Smooth muscle cell (in vitro differentiated cells): ENCODE results near the gene NEK5. TPM values are rescaled to one million over a fixed set of nuclear protein-coding genes. Genes with fewer than 3 reads are reported as not detected.
A peak's percentile ranks its signal among the peaks of the same experiment; 100 is the strongest.

Experiments
- DNase-seq: peaks from one replicate; lab custom pipeline; 2025; ENCODE audit not compliant: unreplicated experiment; lab: John Stamatoyannopoulos, UW
- H2AFZ ChIP-seq: fragments of 200-600 bp; sonication (generic); 2 replicates; pipeline ENCODE4 v1.6.0; 2016; ENCODE audit warnings: antibody characterized with exemption, low read depth, mild to moderate bottlenecking
- H3F3A ChIP-seq: fragments of 200-600 bp; sonication (generic); 2 replicates; pipeline ENCODE4 v1.6.0; 2017; ENCODE audit warnings: antibody characterized with exemption, low read depth
- H3K27ac ChIP-seq: fragments of 200-600 bp; sonication (generic); 2 replicates; pipeline ENCODE4 v1.5.1; 2016; ENCODE audit warnings: low read depth, mild to moderate bottlenecking
- H3K27me3 ChIP-seq: fragments of 200-600 bp; sonication (generic); 2 replicates; pipeline ENCODE4 v1.6.1; 2016; ENCODE audit warnings: low read depth, mild to moderate bottlenecking
- H3K36me3 ChIP-seq: fragments of 200-600 bp; sonication (generic); 2 replicates; pipeline ENCODE4 v1.5.1; 2016; ENCODE audit warnings: low read depth
- H3K4me1 ChIP-seq: fragments of 200-600 bp; sonication (generic); 2 replicates; pipeline ENCODE4 v1.5.1; 2016; ENCODE audit warnings: low read depth
- H3K4me2 ChIP-seq: fragments of 200-600 bp; sonication (generic); 2 replicates; pipeline ENCODE4 v1.6.0; 2016; ENCODE audit warnings: mild to moderate bottlenecking
- H3K4me3 ChIP-seq: fragments of 200-600 bp; sonication (generic); 2 replicates; pipeline ENCODE4 v1.5.1; 2016; ENCODE audit warnings: mild to moderate bottlenecking
- H3K79me2 ChIP-seq: fragments of 200-600 bp; sonication (generic); 2 replicates; pipeline ENCODE4 v1.6.0; 2016; ENCODE audit warnings: low read depth, mild to moderate bottlenecking
- H3K9ac ChIP-seq: fragments of 200-600 bp; sonication (generic); 2 replicates; pipeline ENCODE4 v1.6.0; 2016; ENCODE audit warnings: low read depth
- H3K9me3 ChIP-seq: fragments of 200-600 bp; sonication (generic); replicated peaks from 2 replicates; pipeline ENCODE4 v1.5.1; 2016; ENCODE audit warnings: low read depth
- H4K20me1 ChIP-seq: fragments of 200-600 bp; sonication (generic); 2 replicates; pipeline ENCODE4 v1.6.0; 2016; ENCODE audit warnings: low read depth
- WGBS: methylation state at CpG from one replicate; pipeline ENCODE4 v1.1.7; 2016; ENCODE audit warnings: low lambda C conversion rate; 5-methylcytosine and 5-hydroxymethylcytosine counted together
- polyA plus RNA-seq: library from polyadenylated mRNA; unstranded; fragments of >200 nt; fragmentation: Nextera tagmentation; extraction: Ambion mirVana; gene quantifications from 2 replicates; pipeline ENCODE4 v1.2.1, GENCODE V29; 2016
- total RNA-seq: library from RNA; depleted of rRNA; stranded (reverse); fragments of >200 nt; gene quantifications from 2 replicates; pipeline ENCODE4 v1.2.3, GENCODE V29; 2014
- TF ChIP-seq, protein P1 (sequence below): fragments of 200-600 bp; sonication (generic); IDR thresholded peaks from 2 replicates; pipeline ENCODE4 v1.5.1; 2017; ENCODE audit warnings: borderline replicate concordance, mild to moderate bottlenecking, antibody characterized with exemption; ENCODE audit not compliant: insufficient read depth, poor library complexity, severe bottlenecking

NEK5 gene
- total and polyA plus RNA-seq, 2 experiments from 2014 or later, result 0.04 to 0.29 TPM

DNA sequence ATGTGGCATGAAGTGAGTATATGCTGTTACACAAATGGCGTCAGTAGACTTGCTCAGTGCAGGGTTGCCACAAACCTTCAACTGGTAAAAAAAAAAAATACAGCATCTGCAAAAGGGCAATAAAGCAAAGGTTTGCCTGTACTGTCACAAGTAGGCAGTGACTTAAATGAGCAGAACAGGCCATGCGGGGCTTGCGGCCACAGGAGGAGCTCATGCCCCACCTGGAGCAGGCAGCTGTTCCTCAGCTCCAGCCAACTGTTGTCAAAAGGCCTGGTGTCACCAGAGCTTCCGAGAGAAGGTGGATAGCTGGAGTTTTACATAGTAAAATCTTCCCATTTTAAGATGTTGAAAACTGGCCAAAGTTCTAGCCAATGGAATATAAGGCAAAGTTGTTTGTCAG, 125.3 kb downstream of the NEK5 start:
- Histone ChIP-seq H3K9me3 (no peaks in the 10 kb centered on the region), H3K27me3 (no peaks in the 10 kb centered on the region), H4K20me1 (peaks cover 34% of the 10 kb centered on the region), H3K27ac (no peak overlapping the region), H2AFZ (no peak overlapping the region), H3K9ac (no peak overlapping the region), H3K4me3 (no peak overlapping the region), H3K4me2 (no peak overlapping the region), H3K79me2 (peaks cover 94% of the 10 kb centered on the region), H3F3A (no peaks in the 10 kb centered on the region), H3K36me3 (no peaks in the 10 kb centered on the region), H3K4me1 (peaks cover 4% of the 10 kb centered on the region)
- 84% methylated on average over 4 of the region's 4 CpGs for WGBS
- no peak for DNase-seq
- TF ChIP-seq, protein P1, sequence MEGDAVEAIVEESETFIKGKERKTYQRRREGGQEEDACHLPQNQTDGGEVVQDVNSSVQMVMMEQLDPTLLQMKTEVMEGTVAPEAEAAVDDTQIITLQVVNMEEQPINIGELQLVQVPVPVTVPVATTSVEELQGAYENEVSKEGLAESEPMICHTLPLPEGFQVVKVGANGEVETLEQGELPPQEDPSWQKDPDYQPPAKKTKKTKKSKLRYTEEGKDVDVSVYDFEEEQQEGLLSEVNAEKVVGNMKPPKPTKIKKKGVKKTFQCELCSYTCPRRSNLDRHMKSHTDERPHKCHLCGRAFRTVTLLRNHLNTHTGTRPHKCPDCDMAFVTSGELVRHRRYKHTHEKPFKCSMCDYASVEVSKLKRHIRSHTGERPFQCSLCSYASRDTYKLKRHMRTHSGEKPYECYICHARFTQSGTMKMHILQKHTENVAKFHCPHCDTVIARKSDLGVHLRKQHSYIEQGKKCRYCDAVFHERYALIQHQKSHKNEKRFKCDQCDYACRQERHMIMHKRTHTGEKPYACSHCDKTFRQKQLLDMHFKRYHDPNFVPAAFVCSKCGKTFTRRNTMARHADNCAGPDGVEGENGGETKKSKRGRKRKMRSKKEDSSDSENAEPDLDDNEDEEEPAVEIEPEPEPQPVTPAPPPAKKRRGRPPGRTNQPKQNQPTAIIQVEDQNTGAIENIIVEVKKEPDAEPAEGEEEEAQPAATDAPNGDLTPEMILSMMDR, result no peak

DNA sequence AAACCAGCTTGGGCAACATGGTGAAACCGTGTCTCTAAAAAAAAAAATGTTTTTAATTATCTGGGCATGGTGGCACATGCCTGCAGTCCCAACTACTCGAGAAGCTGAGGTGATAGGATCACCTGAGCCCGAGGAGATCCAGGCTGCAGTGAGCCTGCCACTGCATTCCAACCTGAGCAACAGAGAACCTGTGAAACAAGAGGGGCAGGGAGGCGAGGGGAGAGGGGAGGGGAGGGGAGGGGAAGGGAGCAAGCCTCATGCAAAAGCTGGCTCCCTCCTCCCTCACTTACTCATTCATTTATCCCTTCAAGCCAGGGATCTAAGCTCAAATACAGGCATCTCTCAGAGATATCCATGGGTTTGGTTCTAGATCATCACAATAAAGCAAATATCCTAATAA, 126.5 kb downstream of the NEK5 start:
- Histone ChIP-seq H3K4me3 (no peak overlapping the region), H3K9ac (no peak overlapping the region), H3K27me3 (no peaks in the 10 kb centered on the region), H2AFZ (no peak overlapping the region), H4K20me1 (peaks cover 44% of the 10 kb centered on the region), H3K4me2 (no peak overlapping the region), H3F3A (no peaks in the 10 kb centered on the region), H3K36me3 (no peaks in the 10 kb centered on the region), H3K79me2 (peaks cover 94% of the 10 kb centered on the region), H3K27ac (no peak overlapping the region), H3K9me3 (no peaks in the 10 kb centered on the region), H3K4me1 (peaks cover 16% of the 10 kb centered on the region)
- WGBS, result 54% methylated on average over 3 of the region's 4 CpGs
- TF ChIP-seq, protein P1, result no peak
- DNase-seq, result no peak

DNA sequence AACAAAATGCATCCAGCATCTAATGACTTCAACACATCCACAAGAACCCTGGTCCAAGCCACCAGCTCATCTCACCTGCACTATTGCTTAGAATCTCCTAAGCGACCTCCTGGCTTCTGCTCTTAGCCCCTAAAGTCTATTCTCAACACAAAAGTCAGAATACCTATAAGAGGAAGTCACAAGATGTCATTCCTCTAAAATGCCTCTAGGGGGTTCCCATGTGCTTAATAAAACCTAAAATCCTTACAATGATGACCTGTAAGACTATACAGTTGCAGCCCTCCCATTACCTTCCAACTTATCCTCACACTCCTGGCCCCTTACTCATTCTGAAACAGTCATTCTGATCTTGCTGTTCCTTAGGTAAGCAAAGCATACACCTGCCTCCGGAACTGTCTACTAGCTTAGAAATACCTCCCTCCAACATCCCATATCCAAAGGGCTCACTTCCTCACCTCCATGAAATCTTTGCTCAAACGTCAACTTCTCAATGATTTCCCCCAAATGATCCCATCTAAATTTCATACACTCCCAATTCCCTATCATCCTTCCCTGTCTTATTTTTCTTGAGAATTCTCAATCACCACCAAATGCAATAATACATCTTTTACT, 127.6 kb downstream of the NEK5 start:
- Histone ChIP-seq H3K9me3 (no peaks in the 10 kb centered on the region), H3K27ac (no peak overlapping the region), H3K4me1 (peaks cover 21% of the 10 kb centered on the region), H3F3A (no peaks in the 10 kb centered on the region), H3K79me2 (peaks cover 92% of the 10 kb centered on the region), H2AFZ (no peak overlapping the region), H3K36me3 (no peaks in the 10 kb centered on the region), H3K9ac (no peak overlapping the region), H3K4me2 (no peak overlapping the region), H4K20me1 (peaks cover 56% of the 10 kb centered on the region), H3K4me3 (no peak overlapping the region), H3K27me3 (no peaks in the 10 kb centered on the region)
- no peak for DNase-seq
- 71% methylated on average over 3 of the region's 3 CpGs for WGBS
- TF ChIP-seq, protein P1, result peak; percentile 64

DNA sequence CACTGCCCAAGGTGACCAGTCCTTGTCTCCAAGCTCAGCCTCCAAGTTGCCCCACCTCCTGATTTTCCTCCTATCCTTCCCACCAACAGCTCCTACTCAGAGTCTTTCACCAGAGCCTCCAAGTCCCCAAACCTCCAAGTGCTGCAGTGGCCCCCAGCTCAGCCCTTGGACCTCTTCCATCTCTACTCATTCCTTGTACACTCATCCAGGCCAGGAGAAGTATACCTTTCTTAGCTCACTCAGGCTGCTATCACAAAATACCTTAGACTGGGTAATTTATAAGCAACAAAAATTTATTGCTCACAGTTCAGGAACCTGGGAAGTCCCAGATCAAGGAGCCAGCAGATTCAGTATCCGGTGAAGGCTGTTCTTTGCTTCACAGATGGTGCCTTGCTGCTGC, 129.0 kb downstream of the NEK5 start:
- 90% methylated on average over 1 of the region's 1 CpG for WGBS
- DNase-seq, result no peak
- Histone ChIP-seq H3K27me3 (no peaks in the 10 kb centered on the region), H3K36me3 (no peaks in the 10 kb centered on the region), H3K27ac (no peak overlapping the region), H3F3A (no peaks in the 10 kb centered on the region), H3K9me3 (no peaks in the 10 kb centered on the region), H2AFZ (no peak overlapping the region), H3K4me2 (peak overlapping the region; percentile 64), H3K4me3 (no peak overlapping the region), H3K9ac (no peak overlapping the region), H4K20me1 (peaks cover 69% of the 10 kb centered on the region), H3K79me2 (peaks cover 92% of the 10 kb centered on the region), H3K4me1 (peaks cover 28% of the 10 kb centered on the region)
- TF ChIP-seq, protein P1, result no peak
